Ascending aorta (tissue), 2 donors: ENCODE results near the gene ZNF844. TPM values are rescaled to one million over a fixed set of nuclear protein-coding genes. Genes with fewer than 3 reads are reported as not detected.

Experiments
- DNase-seq, 2 donors: peaks; one replicate each; pipeline ENCODE4 v3.0.0-alpha.2; 2019; ENCODE audit warnings: low spot score in 2 of 2
- H3K27ac ChIP-seq, 2 donors: fragments of 200-600 bp; sonication (generic); one replicate each; pipeline ENCODE4 v1.5.1; 2016 to 2017; ENCODE audit warnings: mild to moderate bottlenecking in 1 of 2
- H3K27me3 ChIP-seq: fragments of 200-600 bp; sonication (generic); one replicate; pipeline ENCODE4 v1.5.1; 2017
- H3K36me3 ChIP-seq, 2 donors: fragments of 200-600 bp; sonication (generic); one replicate each; pipeline ENCODE4 v1.5.1; 2016
- H3K4me1 ChIP-seq, 2 donors: fragments of 200-600 bp; sonication (generic); one replicate each; pipeline ENCODE4 v1.5.1; 2016 to 2017; ENCODE audit warnings: mild to moderate bottlenecking in 1 of 2
- H3K4me3 ChIP-seq, 2 donors: fragments of 200-600 bp; sonication (generic); one replicate each; pipeline ENCODE4 v1.5.1; 2016 to 2017; ENCODE audit warnings: mild to moderate bottlenecking in 1 of 2
- H3K9me3 ChIP-seq, 2 donors: fragments of 200-600 bp; sonication (generic); one replicate each; pipeline ENCODE4 v1.5.1; 2016
- CTCF ChIP-seq, 3 experiments: fragments of 200-600 bp in 2 of 3; fragments of 450-650 bp in 1 of 3; sonication (generic) in 2 of 3; IDR thresholded peaks; one replicate each; pipeline ENCODE4 v1.5.1; 2016 to 2019; ENCODE audit warnings: antibody characterized with exemption in 3 of 3, mild to moderate bottlenecking in 1 of 3, moderate library complexity in 1 of 3
- intact Hi-C: fragments of 100-400 bp; cut with DNase I; formaldehyde crosslinking; loops from one replicate; pipeline ENCODE4 v1.15.1; 2023
- total RNA-seq: library from RNA; depleted of rRNA; stranded (reverse); fragments of >200 nt; gene quantifications from one replicate; pipeline ENCODE4 v1.1.0, GENCODE V29; 2016

ZNF844 gene
- total RNA-seq, 1 donor from 2014 or later, result 8.0 TPM

- no peak for TF ChIP-seq CTCF (IDR thresholded peaks at IDR 0.05)
- no peaks in the 10 kb centered on the region for H3K27me3 ChIP-seq
- no peak overlapping the region for H3K4me3 ChIP-seq
- peaks cover 6 to 31% of the 10 kb centered on the region in 2 donors for H3K36me3 ChIP-seq
- peaks cover 12 to 58% of the 10 kb centered on the region in 2 donors for H3K9me3 ChIP-seq
- intact Hi-C loops, result no loop called here
- H3K4me1 ChIP-seq, result no peaks in the 10 kb centered on the region
- no peak overlapping the region for H3K27ac ChIP-seq
- no peak for DNase-seq
These were observed 20.7 kb downstream of the ZNF844 start for GRCh38 chr19:12085074-12085818.

DNA sequence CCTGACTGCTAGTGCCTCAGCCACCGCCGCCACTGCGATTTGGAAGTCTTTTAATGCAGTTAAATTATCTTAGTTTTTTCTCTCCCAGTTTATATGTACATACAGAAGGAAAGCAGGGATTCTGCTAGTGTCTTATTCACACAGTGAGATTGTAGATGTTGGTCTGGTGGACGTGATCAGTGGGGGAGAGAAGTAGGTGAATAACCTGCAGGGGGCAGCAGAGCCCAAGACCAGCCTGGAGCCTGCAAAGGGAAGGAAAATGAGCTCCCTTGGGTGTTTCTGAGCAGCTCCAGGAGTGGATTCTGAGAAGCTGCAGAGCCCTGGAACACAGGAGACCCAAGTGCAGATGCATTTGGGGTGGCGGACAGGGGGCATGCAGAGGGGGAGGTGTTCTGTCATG lies 26.3 kb downstream of the ZNF844 start:
- Histone ChIP-seq H3K9me3 (peaks cover 0 to 11% of the 10 kb centered on the region in 2 donors), H3K4me1 (peaks cover 0 to 2% of the 10 kb centered on the region in 2 donors), H3K4me3 (no peak overlapping the region), H3K27me3 (no peaks in the 10 kb centered on the region), H3K36me3 (no peaks in the 10 kb centered on the region), H3K27ac (no peak overlapping the region)
- DNase-seq, result peak in 1 of 2 donors; percentile 76
- intact Hi-C loops, result loop anchor here (1.0 kb wide), 1 partner anchor 49 kb away; the partner anchor contains the start of gene ZNF20
- peak; percentile 27 to 63 (median 41) for TF ChIP-seq CTCF (IDR thresholded peaks at IDR 0.05)

- Histone ChIP-seq H3K4me3 (peak overlapping the region; percentile 61 to 81), H3K27me3 (no peaks in the 10 kb centered on the region), H3K9me3 (peaks cover 0 to 2% of the 10 kb centered on the region in 2 donors), H3K4me1 (peaks cover 0 to 2% of the 10 kb centered on the region in 2 donors), H3K36me3 (no peaks in the 10 kb centered on the region), H3K27ac (peak overlapping the region; percentile 48 to 71)
- peak; percentile 59 to 89 for DNase-seq
- no peak for TF ChIP-seq CTCF (IDR thresholded peaks at IDR 0.05)
- intact Hi-C loops, result no loop called here
These were observed 27.7 kb downstream of the ZNF844 start for GRCh38 chr19:12092065-12092867.

- no peak for TF ChIP-seq CTCF (IDR thresholded peaks at IDR 0.05)
- peak overlapping the region; percentile 61 to 81 for H3K4me3 ChIP-seq
- no peaks in the 10 kb centered on the region for H3K27me3 ChIP-seq
- H3K27ac ChIP-seq, result no peak overlapping the region
- peaks cover under 1 to 2% of the 10 kb centered on the region in 2 donors for H3K36me3 ChIP-seq
- H3K9me3 ChIP-seq, result no peaks in the 10 kb centered on the region
- no peak for DNase-seq
- H3K4me1 ChIP-seq, result peaks cover 0 to 2% of the 10 kb centered on the region in 2 donors
- intact Hi-C loops, result no loop called here
These were observed 28.4 kb downstream of the ZNF844 start for GRCh38 chr19:12092956-12093355.

DNA sequence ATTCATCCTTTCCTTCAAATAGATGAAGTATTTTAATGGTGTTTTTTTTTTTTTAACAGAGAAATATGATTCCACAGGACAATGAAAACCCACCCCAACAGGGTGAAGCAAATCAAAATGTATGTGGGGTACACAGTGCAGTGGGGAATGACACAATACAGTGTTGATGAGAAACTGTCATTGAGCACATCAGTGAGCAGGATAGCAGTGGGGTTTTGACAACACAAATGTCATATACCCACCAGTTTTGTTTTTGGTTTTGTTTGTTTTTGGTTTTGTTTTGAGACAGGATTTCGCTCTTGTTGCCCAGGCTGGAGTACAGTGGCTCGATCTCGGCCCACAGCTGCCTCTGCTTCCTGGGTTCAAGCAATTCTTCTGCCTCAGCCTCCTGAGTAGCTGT lies 29.2 kb downstream of the ZNF844 start:
- intact Hi-C loops, result no loop called here
- DNase-seq, result no peak
- Histone ChIP-seq H3K9me3 (no peaks in the 10 kb centered on the region), H3K27ac (no peak overlapping the region), H3K4me3 (no peak overlapping the region), H3K27me3 (no peaks in the 10 kb centered on the region), H3K36me3 (peaks cover 3 to 7% of the 10 kb centered on the region in 2 donors), H3K4me1 (peaks cover 0 to 2% of the 10 kb centered on the region in 2 donors)
- no peak for TF ChIP-seq CTCF (IDR thresholded peaks at IDR 0.05)
